Stimulated activated CD8-positive, alpha-beta memory T cell treated with anti-CD3 and anti-CD28 coated beads, Interleukin-15, amount 100 ng/mL, for 4 hours (primary cell): ENCODE results near the gene HOXD3.

Experiments
- DNase-seq, 2 donors: peaks; one replicate each; pipeline ENCODE4 v3.0.0-alpha.2; 2020; ENCODE audit warnings: low read depth in 2 of 2

Gene HOXD3

GRCh38 chr2:176149481-176149938 lies 7.6 kb upstream of the HOXD3 start:
- DNase-seq: no peak

GRCh38 chr2:176149939-176150583 lies 7.0 kb upstream of the HOXD3 start:
- no peak for DNase-seq

- DNase-seq: no peak
These were observed 6.3 kb upstream of the HOXD3 start for GRCh38 chr2:176150584-176151441.

- no peak for DNase-seq
These were observed 5.4 kb upstream of the HOXD3 start, which contains the start of gene HOXD4 for GRCh38 chr2:176151442-176152287. TSS of gene HOXD4 (plus strand) at chr2:176151550. CDS start at chr2:176151634, 84 bp downstream.

GRCh38 chr2:176152350-176153181 lies 4.5 kb upstream of the HOXD3 start:
- DNase-seq: no peak

GRCh38 chr2:176154576-176155252 lies 2.4 kb upstream of the HOXD3 start:
- no peak for DNase-seq

- no peak for DNase-seq
These were observed 1.6 kb upstream of the HOXD3 start for GRCh38 chr2:176155356-176156044.

GRCh38 chr2:176156301-176156806 lies 753 bp upstream of the HOXD3 start:
- no peak for DNase-seq

GRCh38 chr2:176157499-176158185 lies 535 bp downstream of the HOXD3 start:
- DNase-seq: no peak

GRCh38 chr2:176158186-176158591 lies 1.1 kb downstream of the HOXD3 start:
- DNase-seq: no peak

- DNase-seq: no peak
These were observed 2.0 kb downstream of the HOXD3 start for GRCh38 chr2:176158855-176159662.

- no peak for DNase-seq
These were observed 2.6 kb downstream of the HOXD3 start for GRCh38 chr2:176159663-176160250.

- DNase-seq: no peak
These were observed 3.3 kb downstream of the HOXD3 start for GRCh38 chr2:176160251-176160985.

- no peak for DNase-seq
These were observed 4.1 kb downstream of the HOXD3 start for GRCh38 chr2:176160986-176161824.

GRCh38 chr2:176161825-176162626 lies 4.9 kb downstream of the HOXD3 start:
- DNase-seq: no peak
